GM23338 (cell line): ENCODE data around the gene SLC7A6. TPM values are rescaled to one million over a fixed set of nuclear protein-coding genes. Genes with fewer than 3 reads are reported as not detected.

Experiments
- CREB1 ChIP-seq: fragments of 250-450 bp; sonication (Bioruptor Pico); IDR thresholded peaks from 2 replicates; pipeline ENCODE4 v1.5.0; 2020; ENCODE audit warnings: low read depth, mild to moderate bottlenecking, moderate library complexity
- EZH2 ChIP-seq: fragments of 200-600 bp; sonication (generic); IDR thresholded peaks from one replicate; pipeline ENCODE4 v1.8.0; 2017; ENCODE audit warnings: antibody characterized with exemption, mild to moderate bottlenecking, low read depth; ENCODE audit not compliant: unreplicated experiment
- JUNB ChIP-seq: IDR thresholded peaks from one replicate; pipeline ENCODE4 v1.6.1; 2016; ENCODE audit warnings: antibody characterized with exemption; ENCODE audit not compliant: unreplicated experiment
- POLR2AphosphoS5 ChIP-seq: IDR thresholded peaks from 2 replicates; pipeline ENCODE4 v1.6.1; 2016; ENCODE audit warnings: antibody characterized with exemption, low read depth
- ZNF114 ChIP-seq: fragments of 250-450 bp; sonication (Bioruptor Pico); IDR thresholded peaks from 2 replicates; pipeline ENCODE4 v1.5.0; 2020; ENCODE audit warnings: mild to moderate bottlenecking, moderate library complexity
- polyA plus RNA-seq: library from polyadenylated mRNA; unstranded; fragments of >200 nt; fragmentation: Nextera tagmentation; extraction: Ambion mirVana; gene quantifications from 2 replicates; pipeline ENCODE4 v1.2.1, GENCODE V29; 2016
- total RNA-seq: library from RNA; depleted of rRNA; stranded (reverse); fragments of >200 nt; shearing (Covaris generic); gene quantifications from 2 replicates; pipeline ENCODE4 v1.2.3, GENCODE V29; 2014
- TF ChIP-seq, protein P1 (sequence below): IDR thresholded peaks from one replicate; pipeline ENCODE4 v1.6.1; 2018; ENCODE audit warnings: antibody characterized with exemption; ENCODE audit not compliant: unreplicated experiment
- TF ChIP-seq, protein P2 (sequence below): fragments of 250-450 bp; sonication (Bioruptor Pico); IDR thresholded peaks from 2 replicates; pipeline ENCODE4 v1.5.0; 2020; ENCODE audit warnings: mild to moderate bottlenecking, moderate library complexity

The SLC7A6 gene
- total and polyA plus RNA-seq, 2 experiments from 2014 or later = 16.6 to 30.9 TPM

DNA sequence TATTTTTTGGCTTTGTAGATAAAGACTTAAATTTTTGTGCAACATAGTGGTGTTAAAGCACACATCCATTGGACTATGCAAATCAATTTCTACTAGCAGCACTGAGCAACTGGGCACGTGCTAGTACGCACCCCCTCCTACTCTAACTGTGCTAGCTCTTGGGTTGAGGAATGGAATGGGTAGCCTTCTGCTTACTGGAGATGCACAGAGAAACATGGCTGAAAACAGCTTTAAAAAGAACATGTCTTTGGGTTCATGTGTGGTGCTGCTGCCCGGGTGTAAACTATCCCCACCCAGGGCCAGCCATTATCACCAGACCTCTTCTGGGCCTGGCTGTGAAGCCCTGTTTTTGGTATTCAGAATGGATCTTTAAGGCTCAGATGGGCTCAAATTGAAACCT lies 35.7 kb upstream of the SLC7A6 start (continued):
- TF ChIP-seq, protein P1, sequence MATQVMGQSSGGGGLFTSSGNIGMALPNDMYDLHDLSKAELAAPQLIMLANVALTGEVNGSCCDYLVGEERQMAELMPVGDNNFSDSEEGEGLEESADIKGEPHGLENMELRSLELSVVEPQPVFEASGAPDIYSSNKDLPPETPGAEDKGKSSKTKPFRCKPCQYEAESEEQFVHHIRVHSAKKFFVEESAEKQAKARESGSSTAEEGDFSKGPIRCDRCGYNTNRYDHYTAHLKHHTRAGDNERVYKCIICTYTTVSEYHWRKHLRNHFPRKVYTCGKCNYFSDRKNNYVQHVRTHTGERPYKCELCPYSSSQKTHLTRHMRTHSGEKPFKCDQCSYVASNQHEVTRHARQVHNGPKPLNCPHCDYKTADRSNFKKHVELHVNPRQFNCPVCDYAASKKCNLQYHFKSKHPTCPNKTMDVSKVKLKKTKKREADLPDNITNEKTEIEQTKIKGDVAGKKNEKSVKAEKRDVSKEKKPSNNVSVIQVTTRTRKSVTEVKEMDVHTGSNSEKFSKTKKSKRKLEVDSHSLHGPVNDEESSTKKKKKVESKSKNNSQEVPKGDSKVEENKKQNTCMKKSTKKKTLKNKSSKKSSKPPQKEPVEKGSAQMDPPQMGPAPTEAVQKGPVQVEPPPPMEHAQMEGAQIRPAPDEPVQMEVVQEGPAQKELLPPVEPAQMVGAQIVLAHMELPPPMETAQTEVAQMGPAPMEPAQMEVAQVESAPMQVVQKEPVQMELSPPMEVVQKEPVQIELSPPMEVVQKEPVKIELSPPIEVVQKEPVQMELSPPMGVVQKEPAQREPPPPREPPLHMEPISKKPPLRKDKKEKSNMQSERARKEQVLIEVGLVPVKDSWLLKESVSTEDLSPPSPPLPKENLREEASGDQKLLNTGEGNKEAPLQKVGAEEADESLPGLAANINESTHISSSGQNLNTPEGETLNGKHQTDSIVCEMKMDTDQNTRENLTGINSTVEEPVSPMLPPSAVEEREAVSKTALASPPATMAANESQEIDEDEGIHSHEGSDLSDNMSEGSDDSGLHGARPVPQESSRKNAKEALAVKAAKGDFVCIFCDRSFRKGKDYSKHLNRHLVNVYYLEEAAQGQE = no peak
- TF ChIP-seq EZH2 (no peak), ZNF114 (CRISPR knock-in tag) (no peak), JUNB (no peak), POLR2AphosphoS5 (no peak), CREB1 (CRISPR knock-in tag) (no peak)
- TF ChIP-seq, protein P2, sequence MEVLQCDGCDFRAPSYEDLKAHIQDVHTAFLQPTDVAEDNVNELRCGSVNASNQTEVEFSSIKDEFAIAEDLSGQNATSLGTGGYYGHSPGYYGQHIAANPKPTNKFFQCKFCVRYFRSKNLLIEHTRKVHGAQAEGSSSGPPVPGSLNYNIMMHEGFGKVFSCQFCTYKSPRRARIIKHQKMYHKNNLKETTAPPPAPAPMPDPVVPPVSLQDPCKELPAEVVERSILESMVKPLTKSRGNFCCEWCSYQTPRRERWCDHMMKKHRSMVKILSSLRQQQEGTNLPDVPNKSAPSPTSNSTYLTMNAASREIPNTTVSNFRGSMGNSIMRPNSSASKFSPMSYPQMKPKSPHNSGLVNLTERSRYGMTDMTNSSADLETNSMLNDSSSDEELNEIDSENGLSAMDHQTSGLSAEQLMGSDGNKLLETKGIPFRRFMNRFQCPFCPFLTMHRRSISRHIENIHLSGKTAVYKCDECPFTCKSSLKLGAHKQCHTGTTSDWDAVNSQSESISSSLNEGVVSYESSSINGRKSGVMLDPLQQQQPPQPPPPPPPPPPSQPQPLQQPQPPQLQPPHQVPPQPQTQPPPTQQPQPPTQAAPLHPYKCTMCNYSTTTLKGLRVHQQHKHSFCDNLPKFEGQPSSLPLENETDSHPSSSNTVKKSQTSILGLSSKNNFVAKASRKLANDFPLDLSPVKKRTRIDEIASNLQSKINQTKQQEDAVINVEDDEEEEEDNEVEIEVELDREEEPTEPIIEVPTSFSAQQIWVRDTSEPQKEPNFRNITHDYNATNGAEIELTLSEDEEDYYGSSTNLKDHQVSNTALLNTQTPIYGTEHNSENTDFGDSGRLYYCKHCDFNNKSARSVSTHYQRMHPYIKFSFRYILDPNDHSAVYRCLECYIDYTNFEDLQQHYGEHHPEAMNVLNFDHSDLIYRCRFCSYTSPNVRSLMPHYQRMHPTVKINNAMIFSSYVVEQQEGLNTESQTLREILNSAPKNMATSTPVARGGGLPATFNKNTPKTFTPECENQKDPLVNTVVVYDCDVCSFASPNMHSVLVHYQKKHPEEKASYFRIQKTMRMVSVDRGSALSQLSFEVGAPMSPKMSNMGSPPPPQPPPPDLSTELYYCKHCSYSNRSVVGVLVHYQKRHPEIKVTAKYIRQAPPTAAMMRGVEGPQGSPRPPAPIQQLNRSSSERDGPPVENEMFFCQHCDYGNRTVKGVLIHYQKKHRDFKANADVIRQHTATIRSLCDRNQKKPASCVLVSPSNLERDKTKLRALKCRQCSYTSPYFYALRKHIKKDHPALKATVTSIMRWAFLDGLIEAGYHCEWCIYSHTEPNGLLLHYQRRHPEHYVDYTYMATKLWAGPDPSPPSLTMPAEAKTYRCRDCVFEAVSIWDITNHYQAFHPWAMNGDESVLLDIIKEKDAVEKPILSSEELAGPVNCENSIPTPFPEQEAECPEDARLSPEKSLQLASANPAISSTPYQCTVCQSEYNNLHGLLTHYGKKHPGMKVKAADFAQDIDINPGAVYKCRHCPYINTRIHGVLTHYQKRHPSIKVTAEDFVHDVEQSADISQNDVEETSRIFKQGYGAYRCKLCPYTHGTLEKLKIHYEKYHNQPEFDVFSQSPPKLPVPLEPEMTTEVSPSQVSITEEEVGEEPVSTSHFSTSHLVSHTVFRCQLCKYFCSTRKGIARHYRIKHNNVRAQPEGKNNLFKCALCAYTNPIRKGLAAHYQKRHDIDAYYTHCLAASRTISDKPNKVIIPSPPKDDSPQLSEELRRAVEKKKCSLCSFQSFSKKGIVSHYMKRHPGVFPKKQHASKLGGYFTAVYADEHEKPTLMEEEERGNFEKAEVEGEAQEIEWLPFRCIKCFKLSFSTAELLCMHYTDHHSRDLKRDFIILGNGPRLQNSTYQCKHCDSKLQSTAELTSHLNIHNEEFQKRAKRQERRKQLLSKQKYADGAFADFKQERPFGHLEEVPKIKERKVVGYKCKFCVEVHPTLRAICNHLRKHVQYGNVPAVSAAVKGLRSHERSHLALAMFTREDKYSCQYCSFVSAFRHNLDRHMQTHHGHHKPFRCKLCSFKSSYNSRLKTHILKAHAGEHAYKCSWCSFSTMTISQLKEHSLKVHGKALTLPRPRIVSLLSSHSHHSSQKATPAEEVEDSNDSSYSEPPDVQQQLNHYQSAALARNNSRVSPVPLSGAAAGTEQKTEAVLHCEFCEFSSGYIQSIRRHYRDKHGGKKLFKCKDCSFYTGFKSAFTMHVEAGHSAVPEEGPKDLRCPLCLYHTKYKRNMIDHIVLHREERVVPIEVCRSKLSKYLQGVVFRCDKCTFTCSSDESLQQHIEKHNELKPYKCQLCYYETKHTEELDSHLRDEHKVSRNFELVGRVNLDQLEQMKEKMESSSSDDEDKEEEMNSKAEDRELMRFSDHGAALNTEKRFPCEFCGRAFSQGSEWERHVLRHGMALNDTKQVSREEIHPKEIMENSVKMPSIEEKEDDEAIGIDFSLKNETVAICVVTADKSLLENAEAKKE = no peak
